Fibroblast of the aortic adventitia (primary cell): ENCODE results near the gene ANO6. TPM values are rescaled to one million over a fixed set of nuclear protein-coding genes. Genes with fewer than 3 reads are reported as not detected.
"Not testable (repeated sequence)": the region's sequence is repeated elsewhere in the genome, so short reads cannot be mapped to it uniquely, and the experiment has no call there.

ENCODE experiments used
- DNase-seq: peaks from one replicate; pipeline ENCODE4 v3.0.0-alpha.2; 2010; ENCODE audit warnings: low read depth
- H3K4me3 ChIP-seq: 2 replicates; pipeline ENCODE4 v1.5.1; 2011; ENCODE audit warnings: low read depth, mild to moderate bottlenecking, control low read depth, low read length, moderate library complexity
- total RNA-seq: library from RNA; depleted of rRNA; stranded (reverse); fragments of >200 nt; gene quantifications from 2 replicates; pipeline ENCODE4 v1.2.3, GENCODE V29; 2012; ENCODE audit warnings: low replicate concordance
- TF ChIP-seq, protein P1 (sequence below): IDR thresholded peaks from 2 replicates; pipeline ENCODE4 v1.5.1; 2011; ENCODE audit warnings: mild to moderate bottlenecking, low read length, control low read depth, inconsistent platforms; ENCODE audit not compliant: insufficient read depth

ANO6 gene
- total RNA-seq, 1 donor: 81.2 TPM

DNA sequence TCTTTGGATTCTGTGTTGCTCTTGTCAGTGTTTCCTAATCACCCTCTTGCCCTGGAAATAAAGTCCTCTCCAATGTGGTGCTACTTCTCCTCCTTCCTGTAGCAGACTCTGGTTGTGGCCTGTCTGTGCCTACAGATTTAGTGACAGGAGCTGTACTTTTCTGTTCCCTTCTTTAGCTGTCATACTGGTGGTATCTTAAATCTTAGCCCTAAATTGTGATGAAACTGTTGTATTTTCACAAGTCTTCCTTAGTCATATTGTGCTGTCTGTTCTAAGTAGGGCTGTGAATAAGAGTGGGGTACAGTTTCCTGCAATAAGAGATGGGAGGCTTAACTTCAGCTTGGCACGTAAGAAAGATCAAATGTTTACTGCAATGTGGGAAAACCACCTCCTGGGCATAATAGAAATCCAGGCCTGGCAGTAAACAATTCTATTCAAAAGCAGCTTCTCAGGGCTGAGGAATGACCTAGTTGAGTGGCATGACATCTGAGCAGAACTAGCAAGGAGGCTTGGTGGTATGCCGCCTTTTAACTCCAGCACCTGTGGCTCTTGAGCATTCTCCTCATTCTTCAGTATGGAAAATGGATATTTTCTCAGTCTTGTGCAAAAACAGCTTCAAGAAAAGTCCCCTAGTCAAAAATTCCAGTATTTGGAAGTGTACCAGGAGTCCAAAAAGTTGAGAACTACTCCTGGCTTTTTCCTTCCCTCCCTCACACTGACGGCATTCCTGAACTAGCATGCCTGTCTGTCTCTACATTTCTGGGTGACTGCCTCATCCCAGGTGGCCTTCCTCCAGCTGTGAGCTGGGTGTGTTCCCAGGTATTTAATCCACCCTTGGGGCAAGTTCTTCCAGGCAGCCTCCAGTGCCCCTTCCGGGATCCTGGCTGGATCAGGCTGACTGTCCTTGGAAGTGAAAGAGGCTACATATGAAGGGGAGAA is 19.5 kb downstream of the ANO6 start:
- H3K4me3 ChIP-seq: no peak overlapping the region
- DNase-seq: peak; percentile 73

DNA sequence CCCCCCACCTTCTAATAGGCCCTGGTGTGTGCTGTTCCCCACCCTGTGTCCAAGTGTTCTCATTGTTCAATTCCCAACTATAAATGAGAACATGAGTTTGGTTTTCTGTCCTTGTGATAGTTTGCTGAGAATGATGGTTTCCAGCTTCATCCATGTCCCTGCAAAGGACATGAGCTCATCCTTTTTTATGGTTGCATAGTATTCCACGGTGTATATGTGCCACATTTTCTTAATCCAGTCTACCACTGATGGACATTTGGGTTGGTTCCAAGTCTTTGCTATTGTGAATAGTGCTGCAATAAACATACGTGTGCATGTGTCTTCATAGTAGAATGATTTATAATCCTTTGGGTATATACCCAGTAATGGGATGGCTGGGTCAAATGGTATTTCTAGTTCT is 20.5 kb downstream of the ANO6 start:
- DNase-seq, H3K4me3 ChIP-seq: not testable (repeated sequence)

More for the DNA sequence above, 19.5 kb downstream of the ANO6 start:
- TF ChIP-seq, protein P1, sequence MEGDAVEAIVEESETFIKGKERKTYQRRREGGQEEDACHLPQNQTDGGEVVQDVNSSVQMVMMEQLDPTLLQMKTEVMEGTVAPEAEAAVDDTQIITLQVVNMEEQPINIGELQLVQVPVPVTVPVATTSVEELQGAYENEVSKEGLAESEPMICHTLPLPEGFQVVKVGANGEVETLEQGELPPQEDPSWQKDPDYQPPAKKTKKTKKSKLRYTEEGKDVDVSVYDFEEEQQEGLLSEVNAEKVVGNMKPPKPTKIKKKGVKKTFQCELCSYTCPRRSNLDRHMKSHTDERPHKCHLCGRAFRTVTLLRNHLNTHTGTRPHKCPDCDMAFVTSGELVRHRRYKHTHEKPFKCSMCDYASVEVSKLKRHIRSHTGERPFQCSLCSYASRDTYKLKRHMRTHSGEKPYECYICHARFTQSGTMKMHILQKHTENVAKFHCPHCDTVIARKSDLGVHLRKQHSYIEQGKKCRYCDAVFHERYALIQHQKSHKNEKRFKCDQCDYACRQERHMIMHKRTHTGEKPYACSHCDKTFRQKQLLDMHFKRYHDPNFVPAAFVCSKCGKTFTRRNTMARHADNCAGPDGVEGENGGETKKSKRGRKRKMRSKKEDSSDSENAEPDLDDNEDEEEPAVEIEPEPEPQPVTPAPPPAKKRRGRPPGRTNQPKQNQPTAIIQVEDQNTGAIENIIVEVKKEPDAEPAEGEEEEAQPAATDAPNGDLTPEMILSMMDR: no peak

DNA sequence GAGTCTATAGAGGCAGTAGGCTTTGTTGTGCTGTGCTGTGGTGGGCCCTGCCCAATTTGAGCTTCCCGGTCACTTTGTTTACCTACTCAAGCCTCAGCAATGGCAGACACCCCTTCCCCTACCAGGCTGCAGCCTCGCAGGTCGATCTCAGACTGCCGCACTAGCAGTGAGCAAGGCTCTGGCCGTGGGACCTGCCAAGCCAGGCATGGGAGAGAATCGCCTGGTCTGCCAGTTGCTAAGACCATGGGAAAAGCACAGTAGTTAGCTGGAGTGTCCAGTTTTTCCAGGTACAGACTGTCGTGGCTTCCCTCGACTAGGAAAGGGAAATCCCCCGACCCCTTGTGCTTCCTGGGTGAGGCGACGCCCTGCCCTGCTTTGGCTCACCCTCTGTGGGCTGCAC is 26.3 kb downstream of the ANO6 start:
- no peak overlapping the region for H3K4me3 ChIP-seq
- DNase-seq: no peak
- TF ChIP-seq, protein P1: no peak

DNA sequence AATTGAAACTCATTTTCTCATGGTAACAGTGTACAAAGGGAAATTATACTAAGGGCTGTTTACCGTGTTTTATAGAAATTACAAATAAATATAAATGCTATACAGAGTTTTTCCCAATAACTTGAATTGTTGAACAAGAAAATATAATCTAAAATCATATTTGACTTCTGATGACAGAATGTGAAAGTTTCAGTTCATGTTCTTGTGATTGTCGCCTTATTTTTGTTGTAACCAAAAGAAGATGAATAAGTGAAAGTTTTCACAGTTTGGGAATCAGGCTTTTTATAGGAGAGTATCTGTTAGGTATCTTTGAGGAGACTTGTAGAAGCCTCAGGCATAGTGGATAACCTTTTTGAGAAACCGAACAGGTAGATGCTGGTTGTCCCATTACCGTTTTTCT is 28.1 kb downstream of the ANO6 start:
- TF ChIP-seq, protein P1: no peak
- H3K4me3 ChIP-seq: no peak overlapping the region

DNA sequence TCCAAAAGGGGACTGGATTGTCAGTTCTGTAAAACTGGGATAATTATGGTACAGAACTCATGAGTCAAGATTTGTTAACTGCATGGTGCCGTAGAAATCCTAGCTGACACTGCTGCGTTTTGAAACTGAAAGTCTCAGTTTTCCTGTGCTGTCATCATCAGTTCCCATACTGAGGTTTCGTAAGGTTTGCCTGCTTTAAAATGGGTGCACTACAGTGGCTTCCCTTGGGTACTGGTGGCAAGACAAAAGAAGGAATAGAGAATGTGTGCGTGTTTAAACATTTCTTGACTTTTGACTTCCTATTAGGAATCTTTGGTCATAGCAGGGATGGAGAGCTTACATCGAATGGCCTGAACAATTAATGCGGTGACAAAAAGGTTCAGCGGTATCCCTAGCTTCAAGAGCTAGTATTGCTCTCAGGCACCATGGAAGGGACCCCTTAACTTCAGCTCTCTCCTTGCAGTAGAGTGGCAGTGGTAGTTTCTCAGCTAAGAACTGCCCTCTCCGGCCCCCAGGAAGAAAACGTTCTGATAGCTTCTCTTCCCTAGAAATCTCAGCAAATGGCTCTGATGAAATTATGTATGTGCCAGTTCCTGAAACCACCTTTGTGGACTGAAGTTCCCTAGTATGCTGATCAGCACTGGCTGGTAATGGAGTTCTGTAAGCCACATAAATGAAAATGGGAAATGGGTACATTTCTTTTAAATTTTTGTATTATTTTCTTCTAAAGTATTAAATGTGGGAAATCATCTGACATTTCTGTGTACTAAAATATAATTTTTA is 28.9 kb downstream of the ANO6 start:
- peak overlapping the region; percentile 3 for H3K4me3 ChIP-seq
- peak; percentile 69 for DNase-seq
- TF ChIP-seq, protein P1: no peak

More for the DNA sequence above, 28.1 kb downstream of the ANO6 start:
- DNase-seq: no peak

DNA sequence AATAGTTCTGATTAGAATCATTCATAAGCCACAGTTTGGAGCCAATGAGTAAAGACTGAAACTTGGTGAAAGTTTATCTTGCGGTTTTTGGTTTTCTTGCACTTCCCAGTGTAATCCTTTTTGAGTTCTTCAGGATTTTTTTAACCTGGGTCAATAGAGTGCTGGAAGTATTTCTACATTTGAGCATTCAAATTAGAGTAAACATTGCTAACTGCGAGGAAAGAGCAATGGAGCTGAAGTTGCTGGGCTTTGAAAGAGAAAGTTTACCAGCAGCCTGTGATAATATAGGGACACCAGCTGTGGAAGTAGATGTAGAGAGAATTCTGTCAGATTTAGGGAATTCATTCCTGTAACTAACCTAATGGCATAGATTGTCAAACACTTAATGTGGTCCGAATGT is 30.3 kb downstream of the ANO6 start:
- TF ChIP-seq, protein P1: no peak
- DNase-seq: no peak
- no peak overlapping the region for H3K4me3 ChIP-seq

DNA sequence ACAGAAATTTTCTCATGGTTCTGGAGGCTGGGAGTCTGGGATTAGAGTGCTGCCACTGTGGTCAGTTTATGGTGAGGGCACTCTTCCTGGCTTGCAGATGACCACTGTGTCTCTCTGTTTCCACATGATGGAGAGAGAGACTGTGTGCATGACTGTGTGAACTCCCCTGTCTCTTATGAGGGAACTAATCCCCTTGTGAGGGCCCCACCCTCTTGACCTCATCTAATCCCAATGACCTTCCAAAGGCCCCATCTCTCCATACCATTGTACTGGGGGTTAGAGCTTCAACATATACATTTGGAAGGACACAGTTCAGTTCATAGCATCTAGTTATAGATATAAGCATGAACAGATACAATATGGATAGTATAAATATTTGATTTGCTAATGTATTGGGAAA is 31.7 kb downstream of the ANO6 start:
- TF ChIP-seq, protein P1: no peak
- DNase-seq: no peak
- H3K4me3 ChIP-seq: no peak overlapping the region
